Measurements from ENCODE around the gene SLCO3A1.
"Not testable (repeated sequence)": the region's sequence is repeated elsewhere in the genome, so short reads cannot be mapped to it uniquely, and the experiment has no call there.

The SLCO3A1 gene

DNA sequence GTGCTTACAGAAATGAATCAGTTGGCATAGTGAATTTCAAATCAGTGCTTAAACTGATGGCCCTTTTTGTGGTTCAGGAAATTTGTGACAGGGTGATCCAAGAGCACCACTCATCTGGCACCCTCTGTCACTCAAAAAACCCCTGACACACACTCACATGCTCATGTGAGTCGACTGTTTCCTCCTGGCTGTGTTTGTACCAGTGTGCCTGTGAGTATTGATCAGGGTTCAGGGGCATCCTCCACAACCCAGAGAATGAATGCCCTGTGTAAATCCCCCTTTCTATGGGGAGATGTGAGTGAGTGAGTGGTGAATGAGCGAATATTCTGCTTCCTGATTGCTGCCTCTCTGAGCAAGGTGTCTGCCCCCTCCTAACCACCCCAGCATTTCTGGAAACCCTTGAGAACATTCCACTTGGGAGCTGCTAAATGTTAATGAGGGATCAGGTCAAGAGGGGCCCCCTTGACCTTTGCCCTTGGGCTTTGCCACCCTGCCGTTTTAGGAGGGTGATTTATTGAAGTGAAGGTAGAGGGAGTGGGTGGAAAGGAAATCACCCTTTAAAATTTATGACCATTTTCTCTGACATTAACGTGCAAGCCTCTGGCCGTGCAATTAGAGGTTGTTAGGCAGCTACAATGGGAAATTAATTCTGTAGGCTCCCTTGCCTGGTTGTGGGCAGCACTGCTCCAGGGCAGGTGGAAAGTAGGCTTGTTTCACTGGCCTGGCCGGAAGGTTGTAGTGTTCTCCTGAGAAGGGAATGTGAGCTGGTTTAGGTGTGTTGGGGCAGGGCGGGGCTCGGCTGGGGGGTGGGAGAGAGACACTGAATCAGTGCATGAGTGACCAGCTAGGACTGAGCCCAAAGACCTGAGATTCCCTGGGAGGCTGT lies 87.2 kb downstream of the SLCO3A1 start:
- no peak for DNase-seq (ENCODE audit: low spot score)

DNA sequence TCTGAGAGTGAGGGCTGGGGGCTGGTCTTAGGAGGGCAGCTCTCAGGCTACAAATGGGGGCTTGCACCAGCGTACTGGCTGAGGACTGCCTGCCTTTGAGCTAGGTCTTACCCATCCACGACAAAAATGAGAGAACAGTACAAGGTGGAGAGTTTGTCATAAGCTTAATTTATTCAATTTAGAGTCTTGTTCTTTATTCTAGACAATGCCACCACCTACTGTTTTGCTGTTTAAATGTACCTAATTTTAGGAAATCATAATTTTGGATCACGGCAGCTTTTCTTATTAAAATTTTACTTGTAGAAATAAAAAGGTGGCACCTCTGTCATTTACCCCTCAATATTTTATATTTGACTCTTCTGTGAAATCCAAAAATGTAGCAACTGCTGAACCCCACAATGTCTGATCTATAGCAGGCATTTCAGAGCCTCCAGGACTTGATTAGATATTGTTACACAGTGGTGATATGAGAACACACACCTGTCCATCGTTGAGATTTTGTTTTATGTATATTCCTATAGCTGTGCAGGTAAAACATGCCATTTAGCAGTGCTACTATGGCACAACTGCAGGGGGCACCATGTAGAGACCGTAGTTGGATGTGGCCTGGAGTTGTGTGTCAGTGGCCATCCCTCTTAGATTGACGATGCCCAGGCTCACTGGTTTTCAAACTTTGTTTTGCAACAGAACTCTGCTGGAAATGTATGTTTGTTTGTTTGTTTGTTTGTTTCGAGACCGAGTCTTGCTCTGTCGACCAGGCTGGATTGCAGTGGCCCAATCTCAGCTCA lies 88.6 kb downstream of the SLCO3A1 start:
- no peak for DNase-seq (ENCODE audit: low spot score)

DNA sequence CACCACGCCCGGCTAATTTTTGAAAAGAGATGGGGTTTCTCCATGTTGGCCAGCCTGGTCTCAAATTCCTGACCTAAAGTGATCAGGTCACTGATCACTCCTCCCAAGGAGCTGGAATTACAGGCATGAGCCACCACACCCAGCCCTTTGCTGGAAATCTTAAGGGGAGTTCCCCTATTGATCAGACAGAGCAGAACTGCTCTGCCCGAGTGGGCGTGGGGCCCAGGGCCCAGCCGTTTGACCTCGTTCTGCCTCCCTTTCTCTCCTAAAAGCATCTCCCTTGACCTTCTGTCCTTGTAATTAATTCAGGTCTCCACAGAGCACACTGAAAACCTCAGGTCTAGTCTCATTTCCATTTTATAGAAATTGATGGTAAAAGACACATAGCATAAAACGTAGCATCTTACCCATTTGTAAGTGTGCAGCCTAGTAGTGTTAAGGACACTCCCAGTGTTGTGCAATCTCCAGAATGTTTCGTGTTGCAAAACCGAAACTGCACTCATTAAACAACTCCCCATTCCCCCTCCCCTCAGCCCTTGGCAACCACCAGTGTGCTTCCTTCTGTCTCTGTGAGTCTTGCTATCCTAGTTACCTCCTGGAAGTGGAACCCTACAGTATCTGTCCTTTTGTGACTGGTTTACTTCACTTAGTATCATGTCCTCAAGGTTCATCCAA lies 89.3 kb downstream of the SLCO3A1 start:
- no peak for DNase-seq (ENCODE audit: low spot score)

DNA sequence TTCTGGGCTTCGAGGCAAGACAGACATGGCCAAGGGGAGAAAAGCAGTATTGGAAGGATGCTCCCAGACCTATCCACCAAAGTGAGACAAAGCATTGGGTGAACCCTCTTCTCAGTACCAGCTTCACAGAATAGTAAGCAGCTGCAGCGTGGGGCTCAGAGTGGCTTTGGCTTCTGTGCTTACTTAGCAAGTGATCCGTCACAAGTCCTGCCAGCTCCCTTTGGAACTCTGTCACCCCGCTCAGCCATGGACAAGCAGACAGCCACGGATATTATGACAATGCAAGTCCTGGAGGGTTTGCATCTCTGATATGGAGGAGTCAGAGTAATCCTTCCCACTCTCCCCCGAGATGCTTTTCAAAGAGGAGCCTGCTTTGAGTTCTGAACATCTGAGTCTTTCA lies 90.8 kb downstream of the SLCO3A1 start:
- DNase-seq (ENCODE audit: low spot score): no peak

DNA sequence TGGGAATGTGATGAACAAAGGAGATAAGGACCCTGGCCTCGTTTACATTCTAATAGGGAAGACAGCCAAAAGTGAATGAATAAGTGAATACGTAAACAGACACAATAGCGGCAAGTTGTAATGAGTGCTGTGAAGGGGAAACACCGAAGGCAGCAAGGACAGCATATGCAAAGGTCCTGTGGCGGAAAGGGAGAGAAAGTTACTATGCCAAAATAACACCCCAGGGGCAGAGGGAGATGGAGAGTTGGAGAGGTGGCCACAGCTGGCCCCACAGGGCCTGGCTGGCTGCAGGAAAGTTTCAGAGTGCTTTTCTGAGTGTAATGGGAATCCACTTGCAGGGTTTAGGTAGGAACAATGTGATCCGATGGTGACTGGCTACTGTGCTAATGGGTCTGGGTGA lies 91.9 kb downstream of the SLCO3A1 start:
- no peak for DNase-seq (ENCODE audit: low spot score)

DNA sequence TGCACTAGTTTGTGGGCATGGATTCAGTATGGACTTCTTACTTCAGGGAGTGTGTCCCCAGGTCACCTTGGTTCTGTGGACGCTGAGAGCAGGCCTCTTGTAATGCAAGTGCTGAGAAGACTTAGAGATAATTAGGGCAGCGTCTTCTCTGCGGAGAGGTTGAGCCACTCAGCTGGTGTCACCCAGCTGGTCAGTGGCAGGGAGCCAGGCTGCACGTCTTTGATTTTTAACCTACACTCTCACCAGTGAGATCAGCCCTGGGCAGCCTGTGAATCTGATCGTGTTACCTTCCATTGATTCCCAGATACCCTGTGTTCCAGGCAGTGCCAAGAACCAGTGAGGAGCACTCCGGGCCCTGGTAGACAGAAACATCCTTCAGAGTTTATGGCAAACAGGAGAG lies 92.6 kb downstream of the SLCO3A1 start:
- no peak for DNase-seq (ENCODE audit: low spot score)

DNA sequence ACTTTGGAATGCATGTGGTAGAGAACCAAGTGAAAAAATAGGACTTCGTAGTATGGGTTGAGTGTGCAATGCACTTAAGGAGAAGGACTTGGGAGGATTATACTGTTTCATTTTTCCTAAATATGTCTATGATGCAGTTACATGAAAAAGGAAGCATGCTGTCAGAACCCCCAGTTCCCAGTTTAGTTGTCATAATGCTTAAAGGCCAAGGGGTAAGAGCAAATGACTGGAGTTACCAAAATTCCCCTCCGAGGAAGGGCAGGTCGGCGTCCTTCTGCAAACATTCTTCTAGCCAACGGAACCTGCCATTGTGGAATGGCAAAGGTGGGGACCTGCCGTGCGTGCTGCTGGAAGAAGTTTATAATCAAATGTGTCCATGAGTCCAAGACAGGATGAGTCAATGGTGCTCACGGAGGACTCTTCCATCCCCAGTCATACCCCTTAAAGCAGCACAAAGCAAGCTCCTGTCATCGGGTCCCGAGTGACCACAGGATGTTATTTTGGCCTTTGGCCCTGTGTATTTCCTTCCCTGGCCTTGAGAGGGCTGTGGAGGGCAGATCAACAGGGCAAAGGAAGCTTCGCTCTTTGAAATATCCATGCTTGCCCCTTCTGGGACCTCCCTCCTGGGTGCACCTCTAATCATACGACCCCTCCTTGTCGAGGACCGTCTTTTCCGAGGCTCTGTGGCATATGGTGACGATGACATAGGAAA lies 93.2 kb downstream of the SLCO3A1 start:
- DNase-seq (ENCODE audit: low spot score): peak; percentile 28

DNA sequence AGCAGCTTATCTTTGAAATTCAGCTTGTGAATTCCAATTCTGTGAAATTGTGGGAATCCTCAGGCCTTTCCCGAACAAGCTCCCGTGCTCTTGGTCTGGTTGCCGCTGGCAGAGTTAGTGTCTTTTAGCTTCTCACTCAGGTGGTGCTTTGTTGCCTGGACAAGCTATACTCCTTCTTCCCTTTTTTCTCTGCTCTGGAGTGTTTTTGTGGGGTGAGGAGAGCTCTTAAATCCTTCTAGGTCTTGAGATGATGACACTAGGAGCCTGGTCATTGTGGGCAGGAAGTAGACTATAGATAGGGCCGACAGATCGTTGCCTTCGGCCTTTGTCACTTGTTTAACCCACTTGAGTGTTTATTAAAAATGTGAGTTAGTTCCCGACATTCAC lies 93.8 kb downstream of the SLCO3A1 start:
- DNase-seq (ENCODE audit: low spot score): no peak

DNA sequence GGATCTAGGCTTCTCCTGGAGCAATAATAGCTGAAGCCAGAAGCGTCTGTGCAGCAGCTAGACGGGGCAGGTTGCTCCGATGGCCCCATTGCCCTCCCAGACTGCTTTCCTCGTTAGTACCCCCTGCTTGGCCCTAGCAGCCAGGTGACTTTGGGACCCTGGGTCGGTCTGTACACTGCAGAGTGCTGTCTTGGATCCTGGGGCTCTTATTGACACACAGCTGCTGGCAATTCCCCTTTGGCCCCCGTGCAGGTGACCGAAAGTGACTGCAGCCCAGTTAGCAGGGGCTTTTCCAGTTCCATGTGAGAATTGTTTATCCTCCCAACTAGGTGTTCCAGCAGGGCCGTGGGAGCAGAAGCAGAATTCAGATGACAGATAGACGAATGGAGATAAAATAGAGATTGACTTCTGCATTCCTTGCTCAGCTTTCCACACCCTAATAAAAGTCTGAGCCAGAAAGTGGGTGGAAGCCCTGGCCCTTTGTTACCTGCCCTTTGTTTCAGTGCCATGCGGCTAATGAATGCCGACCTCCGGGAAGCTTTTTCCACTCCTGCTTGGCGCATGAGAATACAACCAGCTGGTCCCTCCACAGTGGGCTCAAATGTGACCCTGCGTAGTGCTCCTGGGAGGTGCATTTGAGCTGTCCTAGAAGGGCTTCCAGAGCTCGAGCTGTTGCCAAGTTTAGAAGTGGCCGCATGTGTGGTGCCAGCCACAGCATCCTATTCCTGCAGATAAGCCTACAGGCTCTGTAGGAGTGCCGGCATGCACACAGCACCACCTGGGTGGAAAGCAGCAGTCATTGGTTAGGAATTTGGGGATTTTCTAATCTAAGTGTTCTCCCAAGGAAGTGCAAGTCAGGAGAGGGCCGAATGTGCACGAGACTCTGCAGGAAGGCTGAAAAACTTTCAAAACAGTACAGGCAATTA lies 94.4 kb downstream of the SLCO3A1 start:
- no peak for DNase-seq (ENCODE audit: low spot score)

DNA sequence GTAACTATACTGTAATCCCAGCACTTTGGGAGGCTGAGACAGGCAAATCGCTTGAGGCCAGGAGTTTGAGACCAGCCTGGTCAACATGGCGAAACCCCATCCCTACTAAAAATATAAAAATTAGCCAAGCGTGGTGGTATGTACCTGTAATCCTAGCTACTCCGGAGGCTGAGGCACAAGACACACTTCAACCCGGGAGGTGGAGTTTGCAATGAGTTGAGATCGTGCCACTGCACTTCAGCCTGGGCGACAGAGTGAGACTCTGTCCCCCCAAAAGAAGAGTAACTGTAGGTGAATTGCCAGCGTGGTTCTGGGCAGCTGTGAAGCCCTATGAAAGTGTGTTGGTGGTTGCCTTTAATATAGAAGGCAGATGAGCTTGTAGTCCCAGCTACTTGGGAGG lies 95.9 kb downstream of the SLCO3A1 start:
- no peak for DNase-seq (ENCODE audit: low spot score)

DNA sequence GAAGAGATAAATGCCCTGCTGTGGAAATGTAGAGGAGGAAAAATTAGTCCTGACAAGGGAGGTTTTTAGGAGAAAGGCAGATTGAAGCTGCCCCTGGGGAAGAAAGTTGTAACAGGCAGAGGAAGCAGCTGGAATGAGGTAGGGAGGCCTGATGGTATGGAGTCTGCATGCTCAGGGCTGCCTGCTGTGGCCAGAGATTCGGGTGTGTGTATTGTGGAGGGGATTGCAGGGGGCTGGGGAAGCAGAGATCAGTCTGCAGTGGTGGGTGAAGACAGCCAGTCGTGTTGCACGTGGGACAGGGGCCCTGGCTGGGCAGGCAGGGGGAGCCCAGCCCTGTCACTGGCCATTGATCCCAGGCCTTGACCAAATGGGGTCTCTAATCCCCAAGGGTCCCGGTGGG lies 96.5 kb downstream of the SLCO3A1 start:
- DNase-seq (ENCODE audit: low spot score): no peak

DNA sequence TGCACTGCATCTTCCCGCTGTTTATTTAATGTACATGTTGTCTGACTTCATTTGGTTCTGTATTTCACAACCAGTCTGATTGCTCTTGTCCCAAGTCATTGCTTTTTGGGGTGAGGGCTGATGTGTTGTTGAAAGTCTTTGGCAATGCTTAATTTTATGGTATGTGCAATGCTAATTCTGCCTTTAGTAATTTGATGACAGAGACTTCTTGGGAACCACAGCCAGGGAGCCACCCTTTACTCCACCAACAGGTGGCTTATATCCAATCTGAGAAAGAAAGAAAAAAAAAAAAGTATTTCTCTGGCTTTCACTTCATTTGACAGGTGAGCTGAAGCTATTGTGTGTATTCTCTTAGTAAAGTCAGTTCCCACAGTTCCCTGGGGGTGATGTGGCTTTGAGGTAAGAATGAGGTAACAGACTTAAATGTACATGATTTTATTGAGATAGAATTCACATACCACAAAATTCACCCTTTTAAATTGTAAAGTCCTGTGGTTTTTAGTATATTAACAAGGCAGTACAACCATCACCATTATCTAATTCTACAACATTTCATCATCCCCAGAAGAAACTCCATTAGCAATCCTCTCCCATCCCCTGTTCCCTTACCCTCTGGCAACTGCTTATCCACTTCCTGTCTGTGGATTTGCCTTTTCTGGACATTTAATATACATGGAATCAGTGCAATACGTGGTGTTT lies 97.3 kb downstream of the SLCO3A1 start:
- no peak for DNase-seq (ENCODE audit: low spot score)

DNA sequence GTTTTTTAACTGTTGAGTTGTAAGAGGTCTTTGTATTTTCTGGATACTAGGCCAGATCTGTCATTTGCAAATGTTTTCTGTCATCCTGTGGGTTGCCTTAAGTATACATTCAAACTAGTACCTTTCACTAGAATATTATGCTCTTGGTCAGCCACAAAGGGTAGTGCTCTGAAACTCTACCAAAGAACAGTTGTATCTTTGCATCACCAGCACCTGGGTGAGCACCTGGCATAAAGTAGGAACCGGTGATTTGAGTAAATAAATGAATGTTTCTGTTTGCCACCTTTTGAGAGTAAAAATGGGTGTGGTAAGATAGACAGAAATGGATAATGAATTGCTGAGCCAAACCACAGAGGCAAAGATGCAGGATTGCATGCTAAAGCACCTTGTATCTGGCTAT lies 98.7 kb downstream of the SLCO3A1 start:
- DNase-seq (ENCODE audit: low spot score): no peak

DNA sequence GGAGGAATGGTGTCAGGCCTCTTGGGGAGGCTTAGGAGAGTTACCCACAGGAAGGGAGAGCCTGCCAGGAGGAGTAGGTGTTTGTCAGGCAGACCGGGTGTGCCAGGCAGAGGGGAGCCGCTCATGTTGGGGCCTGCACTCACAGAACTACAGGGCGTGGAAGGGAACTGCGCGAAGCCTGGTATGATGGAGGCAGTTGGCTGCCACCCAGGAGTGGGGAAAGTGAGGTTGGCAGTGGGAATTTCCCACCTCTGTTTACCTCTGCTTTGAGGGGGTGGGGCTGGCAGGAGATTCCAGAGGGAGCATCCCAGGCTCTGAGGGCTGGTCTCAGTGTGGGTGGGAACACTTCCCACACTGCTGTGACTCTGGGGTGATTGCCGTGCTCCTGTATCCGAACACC lies 99.9 kb downstream of the SLCO3A1 start:
- DNase-seq (ENCODE audit: low spot score): no peak

DNA sequence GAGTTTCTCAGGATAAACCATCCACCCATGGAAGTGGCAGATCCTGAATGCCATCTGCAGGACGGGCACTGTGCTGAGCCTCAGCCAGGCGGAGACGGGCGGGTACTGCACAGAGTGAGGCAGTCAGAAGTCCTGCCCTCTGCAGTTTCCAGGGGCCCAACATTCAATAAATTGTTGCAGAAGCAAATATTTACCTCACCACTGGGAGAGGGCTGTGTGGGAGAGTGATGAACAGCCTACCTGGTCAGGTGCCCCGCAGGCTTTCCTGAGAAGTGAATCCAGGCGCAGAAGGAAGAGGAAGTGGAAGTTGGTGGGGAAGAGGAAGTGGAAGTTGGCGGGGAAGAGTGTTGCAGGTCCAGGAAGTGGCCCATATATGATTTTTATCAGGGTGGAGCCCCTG lies 100.8 kb downstream of the SLCO3A1 start:
- no peak for DNase-seq (ENCODE audit: low spot score)

DNA sequence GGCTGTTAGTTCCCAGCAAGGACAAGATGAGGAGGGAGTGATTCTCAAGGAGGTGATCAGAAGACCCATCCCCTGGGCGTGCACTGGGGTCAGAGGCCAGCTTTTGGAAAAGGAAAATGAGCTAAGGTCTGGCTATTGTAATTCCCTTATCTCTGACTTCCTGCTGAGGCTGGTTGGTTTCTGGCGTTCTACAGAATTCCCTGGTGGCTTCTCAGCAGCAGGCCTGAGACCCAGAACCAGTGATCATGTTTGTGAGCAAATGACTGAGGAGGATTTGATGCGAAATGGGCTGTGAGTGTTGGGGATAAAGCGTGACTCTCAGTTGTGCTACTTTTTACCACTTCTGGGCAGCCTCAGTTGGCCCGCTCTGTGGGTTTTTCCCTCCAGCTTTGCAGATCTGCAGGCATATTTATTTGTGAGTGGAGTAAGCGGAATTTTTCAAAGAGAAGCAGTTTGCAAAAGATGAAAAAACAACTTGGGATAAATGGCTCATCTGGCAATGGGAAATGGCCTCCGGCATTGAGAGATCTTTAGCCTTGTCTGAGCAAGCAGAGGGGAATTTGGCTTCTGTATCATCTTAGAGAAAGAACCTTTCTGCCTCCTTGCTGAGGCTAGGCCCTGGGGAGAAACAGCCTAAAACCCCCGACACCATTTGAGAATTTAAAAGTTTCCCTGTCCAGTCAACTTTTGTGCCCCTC lies 102.7 kb downstream of the SLCO3A1 start:
- DNase-seq (ENCODE audit: low spot score): peak; percentile 25

DNA sequence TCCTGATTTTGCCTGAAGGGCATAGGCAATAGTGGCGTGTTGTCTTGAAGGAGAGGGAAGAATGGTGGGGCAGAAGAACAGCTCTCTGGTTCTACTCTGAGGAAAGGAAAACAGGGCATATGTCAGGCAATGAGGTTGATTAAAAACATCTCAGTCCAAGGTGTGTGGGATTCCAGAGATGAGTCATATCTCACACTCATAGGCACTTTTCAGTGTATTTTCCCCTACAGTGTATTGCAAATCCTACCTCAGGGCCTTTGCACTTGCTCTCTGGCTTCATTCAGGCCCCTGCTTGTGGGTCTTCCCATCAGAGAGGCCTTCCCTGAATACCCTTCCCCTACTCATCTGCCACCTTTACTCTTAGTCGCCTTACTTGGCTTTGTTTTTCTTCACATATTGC lies 107.8 kb downstream of the SLCO3A1 start:
- DNase-seq (ENCODE audit: low spot score): no peak

DNA sequence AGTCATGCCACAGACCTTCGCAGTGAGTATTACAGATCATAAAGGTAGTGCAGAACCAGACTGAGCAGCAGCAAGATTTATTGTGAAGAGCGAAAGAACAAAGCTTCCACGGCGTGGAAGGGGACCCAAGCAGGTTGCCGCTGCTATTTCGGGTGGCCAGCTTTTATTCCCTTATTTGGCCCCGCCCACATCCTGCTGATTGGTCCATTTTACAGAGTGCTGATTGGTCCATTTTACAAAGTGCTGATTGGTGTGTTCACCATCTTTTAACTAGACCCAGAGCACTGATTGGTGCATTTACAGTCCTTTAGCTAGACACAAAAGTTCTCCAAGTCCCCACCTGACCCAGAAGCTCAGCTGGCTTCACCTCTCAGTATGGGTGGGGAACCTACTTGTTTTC lies 110.2 kb downstream of the SLCO3A1 start:
- DNase-seq (ENCODE audit: low spot score): not testable (repeated sequence)

DNA sequence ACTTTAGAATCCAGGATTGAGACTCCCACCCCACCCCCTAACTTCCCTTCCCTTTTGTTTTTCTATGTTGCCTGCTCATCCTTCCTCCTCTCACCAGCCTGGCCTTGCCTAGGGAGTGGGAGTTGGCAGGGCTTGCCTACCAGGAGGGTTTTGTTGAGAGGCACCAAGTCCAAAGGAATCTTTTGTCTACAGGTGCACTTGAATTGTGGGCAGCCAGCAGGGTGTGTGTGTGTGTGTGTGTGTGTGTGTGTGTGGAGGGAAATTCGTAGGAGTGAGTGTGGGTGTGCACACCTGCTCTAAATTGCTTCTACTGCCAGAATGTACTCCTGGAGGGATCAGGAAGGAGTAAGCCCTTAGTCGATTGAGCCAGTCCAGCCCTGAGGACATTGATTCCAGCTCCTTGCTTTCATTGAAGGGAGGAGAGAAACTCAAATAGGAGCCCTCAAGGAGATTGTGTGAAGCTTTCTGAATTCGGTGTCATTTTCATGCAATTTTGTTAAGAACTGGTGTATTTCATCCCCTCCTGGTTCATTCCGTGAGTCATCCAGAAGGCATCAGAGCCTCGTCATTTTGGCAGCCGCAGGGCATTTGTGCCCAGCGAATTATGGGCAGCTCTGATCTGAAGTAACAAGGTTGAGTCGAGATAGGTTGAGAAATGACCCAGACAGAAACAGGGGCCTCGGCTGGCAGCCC lies 112.1 kb downstream of the SLCO3A1 start:
- DNase-seq (ENCODE audit: low spot score): peak; percentile 57
